A673 (cell line): Measurements from ENCODE around the gene ZFHX2. TPM values are rescaled to one million over a fixed set of nuclear protein-coding genes. Genes with fewer than 3 reads are reported as not detected.

Experiments
- BruUV-seq: library from RNA; stranded (reverse); fragments of 400-500 nt; replicated peaks from 2 replicates; lab custom pipeline; 2021; lab: Mats Ljungman, UMichigan
- CTCF ChIA-PET: fragments of 300-600 bp; sonication (Branson Sonifier 250); formaldehyde crosslinking; loops from one replicate; lab custom pipeline; 2022; ENCODE audit warnings: antibody characterized with exemption; lab: Charles Lee
- POLR2A ChIA-PET: fragments of 300-600 bp; sonication (Branson Sonifier 250); formaldehyde crosslinking; loops from one replicate; lab custom pipeline; 2022; ENCODE audit warnings: antibody characterized with exemption; ENCODE audit not compliant: low non-redundant PET; lab: Charles Lee
- DNase-seq: peaks from one replicate; pipeline ENCODE4 v3.0.0-alpha.2; 2015; ENCODE audit warnings: low spot score
- H3K27ac ChIP-seq: fragments of 200-600 bp; sonication (generic); 2 replicates; pipeline ENCODE4 v1.5.1; 2016; ENCODE audit warnings: mixed run types, low read depth, mild to moderate bottlenecking, mixed read lengths, antibody characterized with exemption, low read length; ENCODE audit not compliant: poor library complexity, severe bottlenecking
- H3K27me3 ChIP-seq: fragments of 200-600 bp; sonication (generic); replicated peaks from 2 replicates; pipeline ENCODE4 v1.6.1; 2017; ENCODE audit warnings: mixed run types, low read depth, mild to moderate bottlenecking, mixed read lengths, antibody characterized with exemption, low read length; ENCODE audit not compliant: insufficient read depth, poor library complexity
- H3K36me3 ChIP-seq: fragments of 200-600 bp; sonication (generic); 2 replicates; pipeline ENCODE4 v1.6.1; 2016; ENCODE audit warnings: mixed run types, mild to moderate bottlenecking, mixed read lengths, antibody characterized with exemption, low read length; ENCODE audit not compliant: insufficient read depth, poor library complexity, severe bottlenecking
- H3K4me1 ChIP-seq: fragments of 200-600 bp; sonication (generic); 2 replicates; pipeline ENCODE4 v1.6.1; 2017; ENCODE audit warnings: mixed run types, mild to moderate bottlenecking, mixed read lengths, antibody characterized with exemption, low read length; ENCODE audit not compliant: insufficient read depth, poor library complexity, severe bottlenecking
- H3K4me3 ChIP-seq: fragments of 200-600 bp; sonication (generic); 2 replicates; pipeline ENCODE4 v1.5.1; 2016; ENCODE audit warnings: low read depth, mixed run types, mild to moderate bottlenecking, mixed read lengths, low read length; ENCODE audit not compliant: poor library complexity, severe bottlenecking
- H3K9me3 ChIP-seq: fragments of 200-600 bp; sonication (generic); 2 replicates; pipeline ENCODE4 v1.6.1; 2016; ENCODE audit warnings: mixed run types, low read depth, mild to moderate bottlenecking, mixed read lengths, antibody characterized with exemption, low read length; ENCODE audit not compliant: poor library complexity, severe bottlenecking
- EZH2 ChIP-seq: fragments of 200-600 bp; sonication (generic); IDR thresholded peaks from 2 replicates; pipeline ENCODE4 v1.6.1; 2017; ENCODE audit warnings: borderline replicate concordance, low read depth, mild to moderate bottlenecking, mixed read lengths, antibody characterized with exemption, low read length; ENCODE audit not compliant: poor library complexity, severe bottlenecking
- intact Hi-C: fragments of 100-400 bp; cut with micrococcal nuclease; formaldehyde crosslinking; loops from one replicate; pipeline ENCODE4 v1.10.0; 2022; ENCODE audit not compliant: unreplicated experiment
- total RNA-seq: library from RNA; stranded (reverse); gene quantifications from 2 replicates; pipeline ENCODE4 v1.2.3, GENCODE V29; 2021
- TF ChIP-seq, protein P1 (sequence below): fragments of 300-800, 200-600 bp; sonication (generic); conservative IDR thresholded peaks from 2 replicates; pipeline ENCODE4 v1.5.1; 2017; ENCODE audit warnings: low read depth, mild to moderate bottlenecking, antibody characterized with exemption, low read length, moderate library complexity, mixed read lengths

ZFHX2 gene
- total RNA-seq, 1 experiment from 2014 or later = 4.8 TPM

DNA sequence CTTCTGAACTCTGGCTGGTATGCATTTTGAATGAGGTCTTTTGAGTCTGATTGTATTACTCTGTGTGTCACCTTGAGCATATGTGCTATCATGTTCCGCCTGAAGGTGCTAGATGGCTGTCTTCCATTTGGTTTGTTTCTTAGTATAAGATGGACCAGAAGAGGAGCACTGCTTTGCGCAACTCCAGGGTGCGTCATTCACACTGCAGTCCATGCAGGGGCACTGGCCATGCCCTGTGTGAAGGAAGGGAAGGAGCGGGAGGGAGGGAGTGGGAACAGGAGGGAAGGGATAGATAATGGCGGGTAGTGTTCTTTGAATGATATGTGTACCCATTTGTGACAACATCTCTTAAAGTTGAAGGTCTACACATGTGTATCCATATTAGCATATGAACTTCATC is 8.2 kb downstream of the ZFHX2 start:
- intact Hi-C loops = no loop called here
- H3K36me3 ChIP-seq = no peaks in the 10 kb centered on the region
- no peak overlapping the region for H3K4me3 ChIP-seq
- H3K27ac ChIP-seq = no peak overlapping the region
- TF ChIP-seq EZH2 = no peak
- TF ChIP-seq, protein P1, sequence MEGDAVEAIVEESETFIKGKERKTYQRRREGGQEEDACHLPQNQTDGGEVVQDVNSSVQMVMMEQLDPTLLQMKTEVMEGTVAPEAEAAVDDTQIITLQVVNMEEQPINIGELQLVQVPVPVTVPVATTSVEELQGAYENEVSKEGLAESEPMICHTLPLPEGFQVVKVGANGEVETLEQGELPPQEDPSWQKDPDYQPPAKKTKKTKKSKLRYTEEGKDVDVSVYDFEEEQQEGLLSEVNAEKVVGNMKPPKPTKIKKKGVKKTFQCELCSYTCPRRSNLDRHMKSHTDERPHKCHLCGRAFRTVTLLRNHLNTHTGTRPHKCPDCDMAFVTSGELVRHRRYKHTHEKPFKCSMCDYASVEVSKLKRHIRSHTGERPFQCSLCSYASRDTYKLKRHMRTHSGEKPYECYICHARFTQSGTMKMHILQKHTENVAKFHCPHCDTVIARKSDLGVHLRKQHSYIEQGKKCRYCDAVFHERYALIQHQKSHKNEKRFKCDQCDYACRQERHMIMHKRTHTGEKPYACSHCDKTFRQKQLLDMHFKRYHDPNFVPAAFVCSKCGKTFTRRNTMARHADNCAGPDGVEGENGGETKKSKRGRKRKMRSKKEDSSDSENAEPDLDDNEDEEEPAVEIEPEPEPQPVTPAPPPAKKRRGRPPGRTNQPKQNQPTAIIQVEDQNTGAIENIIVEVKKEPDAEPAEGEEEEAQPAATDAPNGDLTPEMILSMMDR = no peak
- H3K27me3 ChIP-seq = no peaks in the 10 kb centered on the region
- H3K9me3 ChIP-seq = no peaks in the 10 kb centered on the region
- ChIA-PET CTCF (interaction anchor here (1.1 kb wide), 1 partner anchor 65 kb away, joined by 3 read pairs; no protein-coding TSS in a partner anchor), POLR2A (no interaction called here)
- no TSS peak for BruUV-seq
- DNase-seq = no peak
- H3K4me1 ChIP-seq = peaks cover 14% of the 10 kb centered on the region

DNA sequence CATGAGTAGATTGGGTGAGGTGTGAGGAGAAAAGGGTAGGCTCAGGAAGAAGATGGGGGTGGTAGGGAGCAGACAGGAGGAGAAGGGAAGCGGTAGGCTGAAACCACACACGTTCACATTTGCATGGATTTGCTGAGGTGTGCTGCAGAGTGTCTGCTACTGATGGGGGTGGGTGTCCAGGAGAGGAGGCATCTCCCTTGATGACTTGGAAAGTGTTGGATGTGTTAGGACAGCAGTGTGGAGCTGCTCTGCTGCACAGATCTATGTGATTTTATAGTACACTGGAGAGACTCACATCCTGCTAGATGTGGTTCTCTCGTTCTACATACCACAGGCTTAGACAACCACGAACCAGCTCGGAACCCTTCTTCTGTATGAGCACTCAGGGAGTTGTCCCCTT is 9.3 kb downstream of the ZFHX2 start:
- BruUV-seq = no TSS peak
- Histone ChIP-seq H3K4me1 (peaks cover 25% of the 10 kb centered on the region), H3K27ac (no peak overlapping the region), H3K27me3 (no peaks in the 10 kb centered on the region), H3K4me3 (no peak overlapping the region), H3K9me3 (no peaks in the 10 kb centered on the region), H3K36me3 (no peaks in the 10 kb centered on the region)
- DNase-seq = no peak
- ChIA-PET CTCF (interaction anchor here (0.7 to 1.1 kb wide), 2 partner anchors 64 to 162 kb away, joined by 3 to 4 read pairs; no protein-coding TSS in a partner anchor), POLR2A (no interaction called here)
- intact Hi-C loops = no loop called here
- TF ChIP-seq, protein P1 = no peak
- TF ChIP-seq EZH2 = no peak

DNA sequence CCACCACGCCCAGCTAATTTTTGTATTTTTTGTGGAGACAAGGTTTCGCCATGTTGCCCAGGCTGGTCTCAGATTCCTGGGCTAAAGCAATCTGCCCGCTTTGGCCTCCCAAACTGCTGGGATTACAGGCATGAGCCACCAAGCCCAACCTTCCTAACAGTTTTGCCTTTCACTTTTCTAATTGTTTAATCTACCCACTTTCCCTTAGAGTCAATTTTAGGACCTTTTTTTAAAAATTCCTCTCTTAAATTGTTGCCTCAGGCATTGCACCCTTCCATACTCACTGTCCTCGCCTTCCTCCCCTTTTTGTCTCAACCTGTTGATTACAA is 11.5 kb downstream of the ZFHX2 start:
- Histone ChIP-seq H3K4me3 (no peak overlapping the region), H3K4me1 (peaks cover 26% of the 10 kb centered on the region), H3K27ac (no peak overlapping the region), H3K9me3 (no peaks in the 10 kb centered on the region), H3K36me3 (no peaks in the 10 kb centered on the region), H3K27me3 (no peaks in the 10 kb centered on the region)
- DNase-seq = no peak
- TF ChIP-seq, protein P1 = no peak
- no peak for TF ChIP-seq EZH2
- ChIA-PET CTCF (no interaction called here), POLR2A (no interaction called here)
- BruUV-seq = no TSS peak
- intact Hi-C loops = no loop called here
